Caco-2 (cell line): Measurements from ENCODE around the gene PFKP. TPM values are rescaled to one million over a fixed set of nuclear protein-coding genes. Genes with fewer than 3 reads are reported as not detected.

Experiments used
- BruUV-seq: library from RNA; stranded (reverse); fragments of 400-500 nt; replicated peaks from 2 replicates; lab custom pipeline; 2021; lab: Mats Ljungman, UMichigan
- CTCF ChIA-PET: fragments of 300-600 bp; sonication (Branson Sonifier 250); formaldehyde crosslinking; loops from one replicate; lab custom pipeline; 2022; ENCODE audit warnings: antibody characterized with exemption; lab: Charles Lee
- POLR2A ChIA-PET: fragments of 300-600 bp; sonication (Branson Sonifier 250); formaldehyde crosslinking; loops from one replicate; lab custom pipeline; 2022; ENCODE audit warnings: antibody characterized with exemption; lab: Charles Lee
- DNase-seq, 2 experiments: peaks; one replicate each; pipeline versions ENCODE4 v3.0.0 to v3.0.0-alpha.2; 2020 to 2022
- H3K27me3 ChIP-seq: replicated peaks from 2 replicates; pipeline ENCODE4 v1.6.0; 2011; ENCODE audit warnings: low read length; ENCODE audit not compliant: control insufficient read depth, insufficient read depth
- H3K36me3 ChIP-seq: 2 replicates; pipeline ENCODE4 v1.5.1; 2011; ENCODE audit warnings: low read length; ENCODE audit not compliant: control insufficient read depth, insufficient read depth
- H3K4me1 ChIP-seq: fragments of 250-450 bp; sonication (Bioruptor Pico); 2 replicates; pipeline ENCODE4 v1.5.1; 2020; ENCODE audit warnings: mild to moderate bottlenecking
- H3K4me3 ChIP-seq: 2 replicates; pipeline ENCODE4 v1.5.1; 2011; ENCODE audit warnings: low read depth, mild to moderate bottlenecking, control low read depth, low read length
- H3K9me3 ChIP-seq: fragments of 250-450 bp; sonication (Bioruptor Pico); 2 replicates; pipeline ENCODE4 v1.5.1; 2020; ENCODE audit warnings: mild to moderate bottlenecking, moderate library complexity
- H3K27ac Mint-ChIP-seq: one replicate; pipeline ENCODE4 v1.8.0; 2022; ENCODE audit warnings: mixed read lengths; ENCODE audit not compliant: unreplicated experiment
- H3K27me3 Mint-ChIP-seq: one replicate; pipeline ENCODE4 v1.8.0; 2022; ENCODE audit warnings: mixed read lengths; ENCODE audit not compliant: insufficient read depth, unreplicated experiment
- H3K36me3 Mint-ChIP-seq: one replicate; pipeline ENCODE4 v1.8.0; 2022; ENCODE audit warnings: mild to moderate bottlenecking, mixed read lengths; ENCODE audit not compliant: insufficient read depth, unreplicated experiment
- H3K4me1 Mint-ChIP-seq: one replicate; pipeline ENCODE4 v1.8.0; 2022; ENCODE audit warnings: low read depth, mixed read lengths; ENCODE audit not compliant: unreplicated experiment
- H3K4me3 Mint-ChIP-seq: one replicate; pipeline ENCODE4 v1.8.0; 2022; ENCODE audit warnings: mild to moderate bottlenecking, moderate library complexity, mixed read lengths; ENCODE audit not compliant: unreplicated experiment
- H3K9me3 Mint-ChIP-seq: one replicate; pipeline ENCODE4 v1.8.0; 2022; ENCODE audit warnings: mixed read lengths; ENCODE audit not compliant: unreplicated experiment
- intact Hi-C: fragments of 100-400 bp; cut with micrococcal nuclease; formaldehyde crosslinking; loops from one replicate; pipeline ENCODE4 v1.10.0; 2022; ENCODE audit not compliant: unreplicated experiment
- total RNA-seq: library from RNA; stranded (reverse); gene quantifications from 2 replicates; pipeline ENCODE4 v1.2.3, GENCODE V29; 2022
- TF ChIP-seq, protein P1 (sequence below), 2 experiments: fragments of 200-600 bp in 1 of 2; IDR thresholded peaks; 1 replicate in 1 of 2; 2 replicates in 1 of 2; pipeline versions ENCODE4 v1.5.1 to v1.8.0; 2011 to 2022; ENCODE audit warnings: antibody characterized with exemption in 1 of 2, control low read depth in 1 of 2, inconsistent platforms in 1 of 2, low read depth in 1 of 2, low read length in 1 of 2, mild to moderate bottlenecking in 1 of 2, moderate library complexity in 1 of 2; ENCODE audit not compliant: insufficient read depth in 1 of 2, severe bottlenecking in 1 of 2, unreplicated experiment in 1 of 2

PFKP gene
- total RNA-seq, 1 experiment from 2014 or later = 218 TPM

DNA sequence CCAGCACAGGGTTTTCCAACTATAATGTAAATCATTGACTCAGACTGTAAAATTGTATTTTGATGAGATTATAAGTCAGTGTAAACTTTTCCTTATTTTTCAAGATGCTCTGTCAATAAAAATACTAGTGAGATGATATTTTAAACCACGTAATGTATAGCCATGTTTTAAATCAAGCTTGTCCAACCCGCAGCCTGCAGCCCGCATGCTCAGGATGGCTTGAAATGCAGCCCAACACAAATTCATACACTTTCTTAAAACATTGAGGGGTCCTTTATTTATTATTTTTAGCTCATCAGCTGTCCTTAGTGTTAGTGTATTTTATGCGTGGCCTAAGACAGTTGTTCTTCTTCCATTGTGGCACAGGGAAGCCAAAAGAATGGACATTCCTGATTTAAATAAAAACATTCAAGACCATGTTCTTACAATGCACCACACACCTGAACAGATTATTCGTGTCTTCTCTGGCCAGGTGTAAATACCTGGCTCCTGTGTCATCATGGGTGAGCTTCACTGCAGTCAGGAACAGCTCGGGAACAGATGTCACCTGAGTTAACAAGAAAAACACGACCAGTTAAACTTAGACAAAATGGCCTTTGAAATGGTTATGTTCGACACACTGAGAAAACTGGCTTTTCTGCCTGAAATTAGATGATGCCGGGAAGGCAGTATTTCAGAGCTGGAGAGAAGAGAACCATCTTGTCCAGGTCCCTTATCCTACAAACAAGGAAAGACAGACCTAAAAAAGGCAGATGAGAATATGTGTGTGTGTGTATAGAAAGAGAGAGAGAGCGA, 99.3 kb downstream of the PFKP start:
- no peak for DNase-seq
- H3K4me1 ChIP-seq = no peaks in the 10 kb centered on the region
- Mint-ChIP-seq H3K36me3 (peaks cover 40% of the 10 kb centered on the region), H3K4me3 (no peak overlapping the region), H3K9me3 (no peaks in the 10 kb centered on the region), H3K27me3 (no peaks in the 10 kb centered on the region), H3K27ac (no peak overlapping the region), H3K4me1 (no peaks in the 10 kb centered on the region)
- no peaks in the 10 kb centered on the region for H3K9me3 ChIP-seq
- POLR2A ChIA-PET = no interaction called here
- CTCF ChIA-PET = no interaction called here
- no peaks in the 10 kb centered on the region for H3K27me3 ChIP-seq
- TF ChIP-seq, protein P1, sequence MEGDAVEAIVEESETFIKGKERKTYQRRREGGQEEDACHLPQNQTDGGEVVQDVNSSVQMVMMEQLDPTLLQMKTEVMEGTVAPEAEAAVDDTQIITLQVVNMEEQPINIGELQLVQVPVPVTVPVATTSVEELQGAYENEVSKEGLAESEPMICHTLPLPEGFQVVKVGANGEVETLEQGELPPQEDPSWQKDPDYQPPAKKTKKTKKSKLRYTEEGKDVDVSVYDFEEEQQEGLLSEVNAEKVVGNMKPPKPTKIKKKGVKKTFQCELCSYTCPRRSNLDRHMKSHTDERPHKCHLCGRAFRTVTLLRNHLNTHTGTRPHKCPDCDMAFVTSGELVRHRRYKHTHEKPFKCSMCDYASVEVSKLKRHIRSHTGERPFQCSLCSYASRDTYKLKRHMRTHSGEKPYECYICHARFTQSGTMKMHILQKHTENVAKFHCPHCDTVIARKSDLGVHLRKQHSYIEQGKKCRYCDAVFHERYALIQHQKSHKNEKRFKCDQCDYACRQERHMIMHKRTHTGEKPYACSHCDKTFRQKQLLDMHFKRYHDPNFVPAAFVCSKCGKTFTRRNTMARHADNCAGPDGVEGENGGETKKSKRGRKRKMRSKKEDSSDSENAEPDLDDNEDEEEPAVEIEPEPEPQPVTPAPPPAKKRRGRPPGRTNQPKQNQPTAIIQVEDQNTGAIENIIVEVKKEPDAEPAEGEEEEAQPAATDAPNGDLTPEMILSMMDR (IDR thresholded peaks at IDR 0.05; ENCODE audit: insufficient read depth in 1 of 2, low read depth in 1 of 2, low read length in 1 of 2, severe bottlenecking in 1 of 2, unreplicated experiment in 1 of 2) = no peak
- H3K36me3 ChIP-seq = peaks cover 4% of the 10 kb centered on the region; the same call in 1 of the 2 replicates
- no peak overlapping the region for H3K4me3 ChIP-seq
- BruUV-seq = no TSS peak
- intact Hi-C loops = no loop called here

- Histone ChIP-seq H3K27me3 (no peaks in the 10 kb centered on the region), H3K4me3 (no peak overlapping the region), H3K9me3 (no peaks in the 10 kb centered on the region), H3K4me1 (no peaks in the 10 kb centered on the region), H3K36me3 (peaks cover 4% of the 10 kb centered on the region; the same call in 1 of the 2 replicates)
- ChIA-PET CTCF (no interaction called here), POLR2A (no interaction called here)
- Mint-ChIP-seq H3K4me1 (no peaks in the 10 kb centered on the region), H3K27me3 (no peaks in the 10 kb centered on the region), H3K36me3 (peaks cover 37% of the 10 kb centered on the region), H3K4me3 (no peak overlapping the region), H3K27ac (no peak overlapping the region), H3K9me3 (no peaks in the 10 kb centered on the region)
- BruUV-seq = no TSS peak
- DNase-seq = no peak
- intact Hi-C loops = no loop called here
- TF ChIP-seq, protein P1 (IDR thresholded peaks at IDR 0.05; ENCODE audit: insufficient read depth in 1 of 2, low read depth in 1 of 2, low read length in 1 of 2, severe bottlenecking in 1 of 2, unreplicated experiment in 1 of 2) = no peak
Observed at GRCh38 chr10:3167611-3168330, 100.4 kb downstream of the PFKP start.

GRCh38 chr10:3169271-3169670, 101.9 kb downstream of the PFKP start:
- H3K9me3 ChIP-seq = no peaks in the 10 kb centered on the region
- intact Hi-C loops = no loop called here
- TF ChIP-seq, protein P1 (IDR thresholded peaks at IDR 0.05; ENCODE audit: insufficient read depth in 1 of 2, low read depth in 1 of 2, low read length in 1 of 2, severe bottlenecking in 1 of 2, unreplicated experiment in 1 of 2) = no peak
- Mint-ChIP-seq H3K27ac (no peak overlapping the region), H3K4me3 (no peak overlapping the region), H3K27me3 (no peaks in the 10 kb centered on the region), H3K4me1 (peaks cover 7% of the 10 kb centered on the region), H3K36me3 (peaks cover 44% of the 10 kb centered on the region), H3K9me3 (no peaks in the 10 kb centered on the region)
- ChIA-PET POLR2A (no interaction called here), CTCF (no interaction called here)
- peaks cover 5% of the 10 kb centered on the region; the same call in 1 of the 2 replicates for H3K4me1 ChIP-seq
- no peak for DNase-seq
- no peak overlapping the region for H3K4me3 ChIP-seq
- no TSS peak for BruUV-seq
- H3K27me3 ChIP-seq = no peaks in the 10 kb centered on the region
- peaks cover 1% of the 10 kb centered on the region; the same call in 1 of the 2 replicates for H3K36me3 ChIP-seq
